Loucy (cell line): ENCODE measurements around the gene TBC1D22A.
A peak's percentile ranks its signal among the peaks of the same experiment; 100 is the strongest.

Experiments used
- H2AFZ ChIP-seq: fragments of 200-600 bp; sonication (generic); 2 replicates; pipeline ENCODE4 v1.6.0; 2016; ENCODE audit warnings: antibody characterized with exemption, mild to moderate bottlenecking, low read length, moderate library complexity
- H3F3A ChIP-seq: fragments of 200-600 bp; 2 replicates; pipeline ENCODE4 v1.6.0; 2016; ENCODE audit warnings: antibody characterized with exemption, low read depth, mild to moderate bottlenecking
- H3K27me3 ChIP-seq: fragments of 200-600 bp; sonication (generic); 2 replicates; pipeline ENCODE4 v1.6.1; 2014; ENCODE audit warnings: low read length, mild to moderate bottlenecking; ENCODE audit not compliant: insufficient read depth, poor library complexity, severe bottlenecking
- H3K36me3 ChIP-seq: fragments of 200-600 bp; sonication (generic); 2 replicates; pipeline ENCODE4 v1.6.1; 2016; ENCODE audit warnings: low read length; ENCODE audit not compliant: insufficient read depth
- H3K4me1 ChIP-seq: fragments of 200-600 bp; sonication (generic); 2 replicates; pipeline ENCODE4 v1.5.1; 2014; ENCODE audit warnings: low read length, mild to moderate bottlenecking; ENCODE audit not compliant: insufficient read depth, poor library complexity, severe bottlenecking
- H3K4me2 ChIP-seq: fragments of 200-600 bp; sonication (generic); 2 replicates; pipeline ENCODE4 v1.6.0; 2014; ENCODE audit warnings: antibody characterized with exemption, low read length, low read depth, mild to moderate bottlenecking; ENCODE audit not compliant: poor library complexity, severe bottlenecking
- H3K4me3 ChIP-seq: fragments of 200-600 bp; sonication (generic); 2 replicates; pipeline ENCODE4 v1.5.1; 2014; ENCODE audit warnings: low read length, mild to moderate bottlenecking, mixed read lengths; ENCODE audit not compliant: poor library complexity, severe bottlenecking
- H3K79me2 ChIP-seq: fragments of 200-600 bp; sonication (generic); 2 replicates; pipeline ENCODE4 v1.6.1; 2014; ENCODE audit warnings: low read length; ENCODE audit not compliant: insufficient read depth
- H3K9ac ChIP-seq: fragments of 200-600 bp; sonication (generic); 2 replicates; pipeline ENCODE4 v1.6.0; 2014; ENCODE audit warnings: mild to moderate bottlenecking, low read depth, low read length, moderate library complexity; ENCODE audit not compliant: poor library complexity, severe bottlenecking
- H3K9me2 ChIP-seq: fragments of 200-600 bp; sonication (generic); replicated peaks from 2 replicates; pipeline ENCODE4 v1.6.1; 2016; ENCODE audit warnings: low read depth, low read length, mixed read lengths
- H3K9me3 ChIP-seq: fragments of 200-600 bp; sonication (generic); 2 replicates; pipeline ENCODE4 v1.6.1; 2014; ENCODE audit warnings: mild to moderate bottlenecking, antibody characterized with exemption, low read length, low read depth; ENCODE audit not compliant: insufficient read depth
- H4K20me1 ChIP-seq: fragments of 200-600 bp; sonication (generic); 2 replicates; pipeline ENCODE4 v1.6.0; 2014; ENCODE audit warnings: antibody characterized with exemption, low read length, mild to moderate bottlenecking; ENCODE audit not compliant: insufficient read depth, poor library complexity, severe bottlenecking
- EZH2phosphoT487 ChIP-seq: fragments of 200-600 bp; IDR thresholded peaks from 2 replicates; pipeline ENCODE4 v1.6.1; 2018; ENCODE audit warnings: antibody characterized with exemption, mild to moderate bottlenecking, moderate library complexity, borderline replicate concordance
- TF ChIP-seq, protein P1 (sequence below): fragments of 200-600 bp; sonication (generic); conservative IDR thresholded peaks from 2 replicates; pipeline ENCODE4 v1.5.1; 2014; ENCODE audit warnings: mild to moderate bottlenecking, antibody characterized with exemption, low read length

Gene TBC1D22A

DNA sequence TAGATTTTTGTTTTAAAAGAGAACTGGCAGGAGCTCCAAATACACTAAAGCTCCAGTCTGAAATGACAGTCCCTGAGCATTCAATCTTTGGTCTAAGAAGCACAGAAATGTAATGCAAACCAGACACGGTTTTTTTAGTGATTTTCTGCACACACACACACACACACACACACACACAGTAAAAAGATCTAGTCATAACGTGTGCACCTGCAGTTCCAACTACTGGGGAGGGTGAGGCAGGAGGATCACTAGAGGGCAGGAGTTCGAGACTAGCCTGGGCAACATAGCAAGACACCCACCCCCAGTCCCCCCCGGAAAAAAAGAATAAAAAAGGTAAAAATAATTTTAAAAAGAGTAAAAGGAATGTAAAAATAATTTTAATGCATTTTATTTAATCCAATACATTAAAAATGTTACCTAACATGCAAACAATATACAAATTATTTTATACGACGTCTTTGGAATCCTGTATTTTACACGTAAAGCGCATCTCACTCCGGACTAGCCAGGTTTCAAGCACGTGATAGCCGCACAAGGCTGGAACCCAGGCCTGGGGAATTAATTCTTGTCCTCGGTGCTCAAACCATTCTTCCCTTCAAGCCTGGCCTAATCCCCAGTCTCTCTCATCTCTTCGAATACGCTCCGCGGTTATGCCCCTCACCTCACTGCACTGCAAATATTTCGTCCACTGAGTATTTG lies 762 bp upstream of the TBC1D22A start:
- Histone ChIP-seq H3K27me3 (no peaks in the 10 kb centered on the region), H4K20me1 (peaks cover 16% of the 10 kb centered on the region), H3F3A (no peaks in the 10 kb centered on the region), H3K9me3 (peaks cover under 1% of the 10 kb centered on the region; the same call in 1 of the 2 replicates), H2AFZ (peak overlapping the region; percentile 83), H3K79me2 (peaks cover 54% of the 10 kb centered on the region), H3K9me2 (no peaks in the 10 kb centered on the region), H3K4me2 (peak overlapping the region; percentile 78), H3K4me3 (peak overlapping the region; percentile 96), H3K36me3 (no peaks in the 10 kb centered on the region), H3K9ac (peak overlapping the region; percentile 95), H3K4me1 (peaks cover 30% of the 10 kb centered on the region)
- TF ChIP-seq EZH2phosphoT487 = no peak
- TF ChIP-seq, protein P1, sequence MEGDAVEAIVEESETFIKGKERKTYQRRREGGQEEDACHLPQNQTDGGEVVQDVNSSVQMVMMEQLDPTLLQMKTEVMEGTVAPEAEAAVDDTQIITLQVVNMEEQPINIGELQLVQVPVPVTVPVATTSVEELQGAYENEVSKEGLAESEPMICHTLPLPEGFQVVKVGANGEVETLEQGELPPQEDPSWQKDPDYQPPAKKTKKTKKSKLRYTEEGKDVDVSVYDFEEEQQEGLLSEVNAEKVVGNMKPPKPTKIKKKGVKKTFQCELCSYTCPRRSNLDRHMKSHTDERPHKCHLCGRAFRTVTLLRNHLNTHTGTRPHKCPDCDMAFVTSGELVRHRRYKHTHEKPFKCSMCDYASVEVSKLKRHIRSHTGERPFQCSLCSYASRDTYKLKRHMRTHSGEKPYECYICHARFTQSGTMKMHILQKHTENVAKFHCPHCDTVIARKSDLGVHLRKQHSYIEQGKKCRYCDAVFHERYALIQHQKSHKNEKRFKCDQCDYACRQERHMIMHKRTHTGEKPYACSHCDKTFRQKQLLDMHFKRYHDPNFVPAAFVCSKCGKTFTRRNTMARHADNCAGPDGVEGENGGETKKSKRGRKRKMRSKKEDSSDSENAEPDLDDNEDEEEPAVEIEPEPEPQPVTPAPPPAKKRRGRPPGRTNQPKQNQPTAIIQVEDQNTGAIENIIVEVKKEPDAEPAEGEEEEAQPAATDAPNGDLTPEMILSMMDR = no peak

DNA sequence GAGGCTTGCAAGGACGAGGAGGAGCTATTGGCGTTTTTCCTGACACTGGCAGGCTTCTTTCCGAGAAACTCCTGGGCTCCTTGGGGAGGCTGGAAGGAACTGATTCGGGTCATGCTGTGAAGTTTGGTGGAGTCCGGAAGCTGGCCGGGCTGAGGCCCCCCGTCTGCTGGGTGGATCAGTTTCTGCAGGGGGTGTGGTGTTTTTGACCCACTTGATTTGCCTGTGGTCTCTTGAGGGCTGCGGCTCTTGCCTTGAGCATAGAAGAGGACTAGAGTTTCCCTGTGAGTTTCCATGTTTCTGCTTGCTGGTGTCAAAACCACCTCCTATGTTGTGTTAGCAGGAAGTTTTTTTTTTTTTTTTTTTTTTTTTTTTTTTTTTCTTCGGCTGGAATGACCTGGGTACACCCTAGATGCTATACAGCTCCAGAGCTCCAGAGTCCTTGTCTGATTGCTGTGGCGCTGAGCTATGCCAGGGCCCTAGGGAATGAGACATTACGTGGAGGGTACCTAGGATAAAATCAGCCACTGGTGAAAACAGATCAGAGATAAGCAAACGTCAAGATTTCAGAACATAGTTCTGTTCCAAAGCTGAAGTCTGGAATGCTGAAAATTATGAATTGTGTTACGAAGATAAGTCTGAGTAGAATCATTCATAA lies 728 bp downstream of the TBC1D22A start:
- Histone ChIP-seq H3K9me2 (no peaks in the 10 kb centered on the region), H3K4me1 (peaks cover 30% of the 10 kb centered on the region), H3K9me3 (no peaks in the 10 kb centered on the region), H3K4me2 (peak overlapping the region; percentile 78), H2AFZ (peak overlapping the region; percentile 84), H3F3A (no peaks in the 10 kb centered on the region), H3K36me3 (no peaks in the 10 kb centered on the region), H3K27me3 (no peaks in the 10 kb centered on the region), H3K4me3 (peak overlapping the region; percentile 96), H4K20me1 (peaks cover 16% of the 10 kb centered on the region), H3K9ac (peak overlapping the region; percentile 95), H3K79me2 (peaks cover 67% of the 10 kb centered on the region)
- no peak for TF ChIP-seq EZH2phosphoT487
- TF ChIP-seq, protein P1 = no peak

DNA sequence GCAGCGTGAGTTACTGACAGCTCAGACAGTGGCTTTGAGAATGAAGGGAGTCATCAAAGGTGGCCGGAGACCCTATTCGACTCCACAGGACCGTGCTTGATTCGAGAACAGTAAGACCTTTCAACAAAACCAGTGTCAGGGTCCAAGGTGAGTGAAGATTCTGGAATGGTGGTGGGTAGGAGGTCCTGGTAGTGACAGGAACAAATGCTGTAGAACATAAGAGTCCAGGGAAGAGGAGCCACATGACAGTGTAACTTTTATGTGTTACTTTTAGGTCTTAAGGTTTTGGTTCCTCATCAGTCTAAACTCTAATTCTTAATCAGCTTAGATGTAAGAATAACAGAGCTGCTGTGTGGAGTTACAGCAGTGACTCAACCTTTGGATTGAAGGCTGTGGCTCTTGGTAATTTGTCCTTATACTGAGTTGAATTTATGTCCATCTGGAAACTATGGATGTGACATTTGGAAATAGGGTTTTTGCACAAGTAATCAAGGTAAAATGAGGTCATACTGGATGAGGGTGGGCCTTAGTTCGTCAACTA lies 1.8 kb downstream of the TBC1D22A start:
- Histone ChIP-seq H4K20me1 (peaks cover 16% of the 10 kb centered on the region), H3K9me2 (no peaks in the 10 kb centered on the region), H3F3A (no peaks in the 10 kb centered on the region), H3K4me3 (peak overlapping the region; percentile 96), H2AFZ (no peak overlapping the region), H3K36me3 (no peaks in the 10 kb centered on the region), H3K27me3 (no peaks in the 10 kb centered on the region), H3K4me1 (peaks cover 30% of the 10 kb centered on the region), H3K9ac (peak overlapping the region; percentile 95), H3K79me2 (peaks cover 74% of the 10 kb centered on the region), H3K4me2 (peak overlapping the region; percentile 78), H3K9me3 (no peaks in the 10 kb centered on the region)
- no peak for TF ChIP-seq EZH2phosphoT487
- TF ChIP-seq, protein P1 = no peak
